Measurements from ENCODE around the gene PHLDB3.

Gene PHLDB3

DNA sequence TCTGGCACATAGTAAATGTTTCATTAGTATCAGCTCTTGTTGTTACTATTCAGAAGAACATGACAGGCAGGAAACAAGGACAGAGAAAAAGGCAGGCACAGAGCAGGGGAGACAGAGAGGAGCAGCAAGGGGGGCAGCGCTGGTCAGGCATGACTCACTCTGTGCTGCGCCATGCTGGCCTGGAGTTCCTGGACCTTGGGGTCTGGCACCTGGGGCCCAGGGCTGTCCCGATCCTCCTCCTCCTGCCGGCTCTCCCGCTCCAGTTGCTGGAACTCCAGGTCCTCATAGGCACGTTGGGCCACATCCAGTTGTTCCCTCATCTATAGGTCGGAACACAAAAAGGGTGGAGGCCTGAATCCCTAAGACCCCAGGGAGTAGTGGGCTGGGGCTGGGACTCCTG is 7.6 kb downstream of the PHLDB3 start:
- no peak for DNase-seq

DNA sequence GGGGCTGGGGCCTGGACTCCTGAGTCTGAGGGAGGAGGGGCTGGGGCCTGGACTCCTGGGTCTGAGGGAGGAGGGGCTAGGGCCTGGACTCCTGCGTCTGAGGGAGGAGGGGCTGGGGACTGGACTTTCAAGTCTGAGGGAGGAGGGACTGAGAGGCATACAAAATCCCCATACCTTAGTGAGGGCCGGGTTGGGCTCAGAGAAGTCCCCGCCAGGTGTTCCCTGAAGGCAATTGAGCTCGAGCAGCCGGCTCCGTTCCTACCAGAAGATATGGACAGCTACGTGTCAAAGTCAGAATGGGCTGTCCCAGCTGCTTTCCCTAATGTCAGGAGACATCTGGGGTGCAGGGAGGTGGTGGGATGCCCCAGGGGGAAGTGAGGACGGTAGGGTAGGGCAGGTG is 9.5 kb downstream of the PHLDB3 start:
- no peak for DNase-seq

GRCh38 chr19:43490759-43491158 is 13.8 kb downstream of the PHLDB3 start:
- DNase-seq, result no peak

DNA sequence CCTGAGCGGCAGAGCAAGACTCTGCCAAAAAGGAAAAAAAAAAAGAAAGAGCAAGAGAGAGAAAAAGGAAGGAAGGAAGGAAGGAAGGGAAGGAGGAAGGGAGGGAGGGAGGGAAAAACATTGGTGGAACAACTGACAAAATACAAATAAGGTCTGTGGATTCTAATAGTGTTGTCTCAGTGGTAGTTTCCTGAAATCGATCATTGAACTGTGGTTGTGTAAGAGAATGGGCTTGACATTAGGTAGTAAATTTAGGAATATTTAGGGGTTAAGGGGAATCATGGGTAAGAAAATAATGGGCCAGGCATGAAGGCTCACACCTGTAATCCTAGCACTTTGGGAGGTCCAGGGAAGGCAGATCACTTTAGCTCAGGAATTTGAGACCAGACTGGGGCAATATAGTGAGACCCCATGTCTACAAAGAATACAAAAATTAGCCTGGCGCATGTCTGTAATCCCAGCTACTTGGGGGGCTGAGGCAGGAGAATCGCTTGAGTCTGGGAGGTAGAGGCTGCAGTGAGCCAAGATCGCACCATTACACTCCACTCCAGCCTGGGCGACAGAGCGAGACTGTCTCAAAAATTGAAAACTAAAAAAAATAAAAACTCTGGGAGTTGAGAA is 14.5 kb downstream of the PHLDB3 start:
- DNase-seq, result no peak

DNA sequence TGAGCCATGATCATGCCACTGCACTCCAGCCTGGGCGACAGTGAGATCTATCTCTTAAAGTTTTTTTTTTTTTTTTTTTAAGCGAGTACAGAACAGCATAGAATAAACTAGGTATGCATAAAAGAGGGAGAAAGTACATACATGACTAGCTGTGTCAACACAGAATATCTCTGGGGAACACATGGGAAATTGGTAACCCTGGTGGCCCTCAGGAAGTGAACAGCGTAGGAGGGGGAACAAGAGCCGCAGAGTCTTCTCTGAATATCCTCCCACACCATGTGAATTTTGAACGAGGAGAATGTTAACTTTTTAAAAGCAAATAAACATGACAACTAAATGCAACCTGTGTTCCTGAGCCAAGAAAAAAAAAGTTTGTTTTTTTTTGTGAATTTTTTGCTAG is 15.2 kb downstream of the PHLDB3 start:
- DNase-seq, result no peak

DNA sequence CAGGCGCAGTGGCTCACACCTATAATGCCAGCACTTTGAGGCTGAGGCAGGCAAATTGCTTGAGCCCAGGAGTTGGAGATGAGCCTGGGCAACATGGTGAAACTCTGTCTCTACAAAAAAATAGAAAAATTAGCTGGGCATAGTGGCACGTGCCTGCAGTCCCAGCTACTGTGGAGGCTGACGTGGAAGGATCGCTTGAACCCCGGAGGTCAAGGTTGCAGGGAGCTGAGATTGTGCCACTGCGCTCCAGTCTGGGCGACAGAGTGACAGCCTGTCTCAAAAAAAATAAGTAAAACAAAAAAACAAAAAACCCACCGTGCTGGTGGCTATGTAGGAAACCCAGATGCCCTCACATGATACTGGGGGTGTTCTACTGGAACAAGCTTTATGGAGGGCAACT is 16.4 kb downstream of the PHLDB3 start:
- DNase-seq, result no peak

- DNase-seq, result no peak
These were observed 18.1 kb downstream of the PHLDB3 start for GRCh38 chr19:43486412-43486811.

GRCh38 chr19:43485951-43486350 is 18.6 kb downstream of the PHLDB3 start:
- no peak for DNase-seq

DNA sequence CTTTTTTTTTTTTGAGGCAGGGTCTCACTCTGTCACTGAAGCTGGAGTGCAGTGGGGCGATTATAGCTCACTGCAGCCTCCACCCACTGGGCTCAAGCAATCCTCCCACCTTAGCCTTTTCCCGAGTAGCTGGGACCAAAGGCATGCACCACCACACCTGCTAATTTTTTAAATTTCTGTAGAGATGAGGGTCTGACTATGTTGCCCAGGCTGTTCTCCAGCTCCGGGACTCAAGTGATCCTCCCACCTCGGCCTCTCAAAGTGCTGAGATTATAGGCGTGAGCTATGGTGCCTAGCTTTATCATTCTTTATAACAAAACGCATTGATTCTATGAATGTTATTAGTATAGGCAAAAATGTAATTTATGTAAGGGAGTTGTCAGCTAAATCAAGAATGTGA is 21.3 kb downstream of the PHLDB3 start:
- DNase-seq, result no peak

- DNase-seq, result no peak
These were observed 22.4 kb downstream of the PHLDB3 start for GRCh38 chr19:43482193-43482592.

- no peak for DNase-seq
These were observed 22.8 kb downstream of the PHLDB3 start for GRCh38 chr19:43481701-43482100.

- DNase-seq, result no peak
These were observed 24.0 kb downstream of the PHLDB3 start for GRCh38 chr19:43480574-43480973.

DNA sequence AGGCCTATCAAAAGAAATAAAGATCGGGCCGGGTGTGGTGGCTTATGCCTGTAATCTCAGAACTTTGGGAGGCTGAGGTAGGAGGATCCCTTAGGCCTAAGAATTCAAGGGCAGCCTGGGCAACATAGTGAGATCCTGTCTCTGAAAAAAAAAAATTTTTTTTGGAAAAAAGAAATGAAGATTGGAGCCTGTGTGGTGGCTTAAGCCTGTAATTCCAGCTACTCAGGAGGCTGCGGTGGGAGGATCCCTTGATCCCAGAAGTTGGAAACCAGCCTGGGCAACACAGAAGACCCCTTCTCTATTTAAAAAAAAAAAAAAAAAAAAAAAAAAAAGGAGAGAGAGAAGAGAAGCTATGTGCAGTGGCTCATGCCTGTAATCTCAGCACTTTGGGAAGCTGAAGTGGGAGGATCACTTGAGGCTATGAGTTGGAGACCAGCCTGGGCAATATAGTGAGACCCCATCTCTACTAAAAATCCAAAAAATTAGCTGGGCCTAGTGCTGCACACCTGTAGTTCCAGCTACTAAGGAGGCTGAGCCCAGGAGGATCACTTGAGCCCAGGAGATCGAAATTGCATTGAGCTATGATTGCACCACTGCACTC is 24.5 kb downstream of the PHLDB3 start:
- no peak for DNase-seq

GRCh38 chr19:43479226-43479625 is 25.3 kb downstream of the PHLDB3 start:
- DNase-seq, result no peak

DNA sequence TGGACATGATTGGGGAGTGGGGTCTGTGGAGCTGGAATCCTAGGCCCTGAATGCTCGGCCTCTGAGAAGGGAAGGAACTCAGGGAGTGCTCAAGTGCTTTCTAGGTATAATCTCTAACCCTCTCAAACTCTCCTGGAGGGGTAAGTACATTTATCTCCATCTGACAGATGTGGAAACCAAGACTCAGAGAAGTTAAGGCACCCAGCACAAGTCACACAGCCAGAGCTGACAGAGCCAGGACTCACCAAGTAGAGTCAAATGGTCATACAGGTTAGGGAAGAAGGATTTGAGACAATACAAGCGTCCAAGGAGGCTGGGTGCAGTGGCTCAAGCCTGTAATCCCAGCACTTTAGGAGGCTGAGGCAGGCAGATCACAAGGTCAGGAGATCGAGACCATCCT is 26.2 kb downstream of the PHLDB3 start:
- no peak for DNase-seq

GRCh38 chr19:43476606-43477005 is 27.9 kb downstream of the PHLDB3 start:
- DNase-seq, result no peak

GRCh38 chr19:43474986-43475705 is 29.4 kb downstream of the PHLDB3 start:
- no peak for DNase-seq

- no peak for DNase-seq
These were observed 30.1 kb downstream of the PHLDB3 start for GRCh38 chr19:43474487-43474886.

- no peak for DNase-seq
These were observed 33.5 kb downstream of the PHLDB3 start for GRCh38 chr19:43471091-43471490.

DNA sequence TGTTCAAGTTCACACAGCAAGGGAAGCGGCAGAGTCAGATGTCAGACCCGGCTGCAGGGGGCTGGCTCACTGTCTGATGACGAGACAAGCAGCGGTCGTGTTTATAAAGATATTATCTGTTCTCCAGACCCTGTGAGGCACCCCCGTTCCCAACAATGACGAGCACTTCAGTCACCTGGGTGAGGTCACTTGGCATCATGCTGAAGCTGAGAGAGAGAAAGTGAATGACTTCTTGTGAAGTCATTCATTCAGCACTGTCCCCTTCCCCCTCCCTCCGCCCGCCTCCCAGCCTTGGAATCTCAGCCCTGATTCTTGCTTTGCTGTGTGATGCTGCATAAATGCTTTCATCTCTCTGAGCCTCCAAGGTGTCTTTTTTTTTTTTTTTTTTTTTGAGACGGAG is 34.3 kb downstream of the PHLDB3 start:
- DNase-seq, result no peak

- no peak for DNase-seq
These were observed 35.4 kb downstream of the PHLDB3 start for GRCh38 chr19:43469160-43469480.

GRCh38 chr19:43468354-43469159 is 36.0 kb downstream of the PHLDB3 start:
- DNase-seq, result no peak

DNA sequence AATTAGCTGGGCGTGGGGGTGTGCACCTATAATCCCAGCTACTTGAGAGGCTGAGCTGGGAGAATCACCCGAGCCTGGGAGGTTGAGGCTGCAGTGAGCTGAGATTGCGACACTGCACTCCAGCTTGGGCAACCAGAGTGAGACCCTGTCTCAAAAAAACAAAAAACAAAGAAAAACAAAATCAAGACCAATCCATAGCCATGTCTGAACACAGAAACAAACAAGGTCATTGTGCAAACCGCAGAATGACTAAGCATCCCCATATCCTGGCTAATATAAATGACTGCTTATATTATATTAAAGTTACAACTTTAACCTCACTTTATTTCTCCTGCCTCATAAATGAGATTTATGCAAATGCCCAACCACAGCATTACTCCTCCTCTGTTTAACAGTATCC is 36.8 kb downstream of the PHLDB3 start:
- DNase-seq, result no peak

GRCh38 chr19:43467276-43467675 is 37.3 kb downstream of the PHLDB3 start:
- no peak for DNase-seq
